DND-41 (cell line): Measurements from ENCODE around the gene ZSCAN10.

Experiments used
- CTCF ChIP-seq: IDR thresholded peaks from 2 replicates; pipeline ENCODE4 v1.5.1; 2012; ENCODE audit warnings: borderline replicate concordance, low read length, moderate library complexity, mild to moderate bottlenecking; ENCODE audit not compliant: poor library complexity, severe bottlenecking; ENCODE audit errors: extremely low read depth
- EZH2 ChIP-seq: IDR thresholded peaks from 3 replicates; pipeline ENCODE4 v1.6.1; 2012; ENCODE audit warnings: borderline replicate concordance, low read depth, mild to moderate bottlenecking, moderate library complexity, low read length, inconsistent platforms; ENCODE audit not compliant: severe bottlenecking

GRCh38 chr16:3084969-3085670, 14.0 kb downstream of the ZSCAN10 start:
- no peak for TF ChIP-seq CTCF
- no peak for TF ChIP-seq EZH2
